ENCODE data around the gene C2orf69.

- TF ChIP-seq TARDBP (IDR thresholded peaks at IDR 0.05) (no peak), BHLHE40 (IDR thresholded peaks at IDR 0.05; ENCODE audit: borderline replicate concordance) (no peak), SUZ12 (IDR thresholded peaks at IDR 0.05) (no peak)
Measured at GRCh38 chr2:199928626-199929025, 17.5 kb downstream of the C2orf69 start.
